IMR-90 (cell line): ENCODE results near the gene GNG11. TPM values are rescaled to one million over a fixed set of nuclear protein-coding genes. Genes with fewer than 3 reads are reported as not detected.

ENCODE experiments used
- ATAC-seq: fragments of 200-7000 bp; cut with Tn5 transposase; 2 replicates; pipeline ENCODE4 v1.9.1; 2020; ENCODE audit warnings: low read depth, mild to moderate bottlenecking, moderate library complexity
- BruUV-seq: library from RNA; stranded (reverse); fragments of 400-500 nt; replicated peaks from 2 replicates; lab custom pipeline; 2021; lab: Mats Ljungman, UMichigan
- CTCF ChIA-PET: fragments of 300-600 bp; formaldehyde crosslinking; extraction: SDS; loops from one replicate; lab custom pipeline; 2021; ENCODE audit warnings: antibody characterized with exemption; lab: Yijun Ruan, JAX
- POLR2A ChIA-PET: fragments of 300-600 bp; sonication (Branson Sonifier 250); formaldehyde crosslinking; loops from one replicate; lab custom pipeline; 2022; ENCODE audit warnings: antibody characterized with exemption; ENCODE audit not compliant: unreplicated experiment; lab: Charles Lee
- DNase-seq: peaks from one replicate; pipeline ENCODE4 v3.0.0; 2013
- H2AFZ ChIP-seq: replicated peaks from 2 replicates; pipeline ENCODE3; 2013; ENCODE audit warnings: low read length, mild to moderate bottlenecking; ENCODE audit not compliant: poor library complexity
- H2AK5ac ChIP-seq: 2 replicates; pipeline ENCODE4 v1.6.1; 2013; ENCODE audit warnings: low read depth, low read length, inconsistent platforms
- H2AK9ac ChIP-seq: replicated peaks from 2 replicates; pipeline ENCODE3; 2013; ENCODE audit warnings: mild to moderate bottlenecking, low read depth, low read length, moderate library complexity; ENCODE audit not compliant: poor library complexity
- H2BK120ac ChIP-seq: 2 replicates; pipeline ENCODE4 v1.6.1; 2013; ENCODE audit warnings: low read depth, low read length, inconsistent platforms
- H2BK15ac ChIP-seq: 3 replicates; pipeline ENCODE4 v1.6.1; 2013; ENCODE audit warnings: low read depth, low read length, inconsistent platforms
- H2BK20ac ChIP-seq: 2 replicates; pipeline ENCODE4 v1.6.1; 2013; ENCODE audit warnings: low read depth, mild to moderate bottlenecking, inconsistent platforms, low read length, moderate library complexity
- H2BK5ac ChIP-seq: 2 replicates; pipeline ENCODE4 v1.6.1; 2013; ENCODE audit warnings: mild to moderate bottlenecking, low read depth, low read length, inconsistent platforms; ENCODE audit not compliant: poor library complexity, severe bottlenecking
- H3K14ac ChIP-seq: replicated peaks from 2 replicates; pipeline ENCODE4 v1.6.1; 2013; ENCODE audit warnings: low read depth, low read length, inconsistent platforms
- H3K18ac ChIP-seq: 2 replicates; pipeline ENCODE4 v1.6.1; 2013; ENCODE audit warnings: low read depth, low read length, control low read depth
- H3K23ac ChIP-seq: 2 replicates; pipeline ENCODE4 v1.6.1; 2013; ENCODE audit warnings: low read depth, low read length, inconsistent platforms
- H3K27ac ChIP-seq: 2 replicates; pipeline ENCODE4 v1.5.1; 2013; ENCODE audit warnings: mild to moderate bottlenecking, control low read depth, low read length; ENCODE audit not compliant: insufficient read depth
- H3K27me3 ChIP-seq: 2 replicates; pipeline ENCODE4 v1.6.1; 2013; ENCODE audit warnings: low read length; ENCODE audit not compliant: control insufficient read depth, insufficient read depth
- H3K36me3 ChIP-seq: 2 replicates; pipeline ENCODE4 v1.6.1; 2013; ENCODE audit warnings: low read length, mixed read lengths; ENCODE audit not compliant: control insufficient read depth, insufficient read depth
- H3K4ac ChIP-seq: 2 replicates; pipeline ENCODE4 v1.6.1; 2013; ENCODE audit warnings: low read depth, low read length, inconsistent platforms
- H3K4me1 ChIP-seq: 2 replicates; pipeline ENCODE4 v1.6.1; 2013; ENCODE audit warnings: low read length, mixed read lengths; ENCODE audit not compliant: control insufficient read depth, insufficient read depth
- H3K4me2 ChIP-seq: 2 replicates; pipeline ENCODE4 v1.6.1; 2013; ENCODE audit warnings: low read depth, mild to moderate bottlenecking, control low read depth, low read length, moderate library complexity
- H3K4me3 ChIP-seq: 2 replicates; pipeline ENCODE4 v1.5.1; 2013; ENCODE audit warnings: low read depth, mild to moderate bottlenecking, control low read depth, low read length, moderate library complexity; ENCODE audit not compliant: insufficient read depth
- H3K56ac ChIP-seq: 2 replicates; pipeline ENCODE4 v1.6.1; 2013; ENCODE audit warnings: low read length, inconsistent platforms; ENCODE audit not compliant: insufficient read depth; ENCODE audit errors: extremely low read depth
- H3K79me1 ChIP-seq, 2 experiments: 2 replicates each; pipeline ENCODE4 v1.6.1; 2013; ENCODE audit warnings: low read length in 2 of 2, inconsistent platforms in 1 of 2, low read depth in 1 of 2
- H3K9ac ChIP-seq: 2 replicates; pipeline ENCODE4 v1.6.1; 2013; ENCODE audit warnings: low read depth, low read length, control low read depth
- H3K9me1 ChIP-seq: 2 replicates; pipeline ENCODE4 v1.6.1; 2013; ENCODE audit warnings: low read length, inconsistent platforms; ENCODE audit not compliant: insufficient read depth
- H3K9me3 ChIP-seq: 2 replicates; pipeline ENCODE4 v1.6.1; 2013; ENCODE audit warnings: low read length; ENCODE audit not compliant: control insufficient read depth, insufficient read depth
- H4K20me1 ChIP-seq: 2 replicates; pipeline ENCODE4 v1.6.1; 2013; ENCODE audit warnings: low read length, inconsistent platforms; ENCODE audit not compliant: insufficient read depth
- H4K5ac ChIP-seq: 2 replicates; pipeline ENCODE4 v1.6.1; 2013; ENCODE audit warnings: mild to moderate bottlenecking, low read depth, low read length, control low read depth
- H4K8ac ChIP-seq, 2 experiments: 2 replicates each; pipeline ENCODE4 v1.6.1; 2013; ENCODE audit warnings: low read depth in 2 of 2, low read length in 2 of 2, control low read depth in 1 of 2, inconsistent platforms in 1 of 2
- H4K91ac ChIP-seq: 2 replicates; pipeline ENCODE4 v1.6.1; 2013; ENCODE audit warnings: low read depth, low read length, inconsistent platforms; ENCODE audit not compliant: insufficient read depth
- CEBPB ChIP-seq: IDR thresholded peaks from 2 replicates; pipeline ENCODE4 v1.6.1; 2012; ENCODE audit warnings: low read depth, low read length, improper control_type of control experiment
- MAFK ChIP-seq: IDR thresholded peaks from 2 replicates; pipeline ENCODE4 v1.6.1; 2012; ENCODE audit warnings: low read depth, low read length, improper control_type of control experiment
- MAZ ChIP-seq: IDR thresholded peaks from 2 replicates; pipeline ENCODE4 v1.6.1; 2012; ENCODE audit warnings: low read depth, mild to moderate bottlenecking, low read length, improper control_type of control experiment, moderate library complexity, borderline replicate concordance
- RCOR1 ChIP-seq: IDR thresholded peaks from 2 replicates; pipeline ENCODE4 v1.6.1; 2012; ENCODE audit warnings: mild to moderate bottlenecking, low read length, improper control_type of control experiment; ENCODE audit not compliant: insufficient replicate concordance
- RFX5 ChIP-seq: IDR thresholded peaks from 2 replicates; pipeline ENCODE4 v1.8.0; 2012; ENCODE audit warnings: low read depth, mild to moderate bottlenecking, low read length, moderate library complexity
- WGBS, 2 experiments: methylation state at CpG; one replicate each; pipeline versions ENCODE4 v1.1.5 to v1.1.7; 2013; ENCODE audit warnings: missing lambda C conversion rate in 2 of 2; ENCODE audit not compliant: insufficient read length in 1 of 2; ENCODE audit errors: extremely low coverage in 2 of 2; 5-methylcytosine and 5-hydroxymethylcytosine counted together
- dilution Hi-C: fragments of 300-500 bp; cut with HindIII; formaldehyde crosslinking; loops from one replicate; pipeline ENCODE4 v1.14.3; 2018; ENCODE audit warnings: low sequenced_read_pairs; ENCODE audit not compliant: unreplicated experiment
- in situ Hi-C: fragments of 300-500 bp; cut with MboI; formaldehyde crosslinking; loops from 3 replicates; pipeline ENCODE4 v1.14.3; 2019; ENCODE audit warnings: low sequenced_read_pairs, inconsistent platforms, mixed read lengths
- intact Hi-C: fragments of 100-400 bp; cut with micrococcal nuclease; formaldehyde crosslinking; loops from 2 replicates; pipeline ENCODE4 v1.10.0; 2022
- polyA plus RNA-seq, 3 experiments: library from polyadenylated mRNA; depleted of rRNA; stranded (reverse); fragments of >200 nt; gene quantifications; 2 replicates each; pipeline ENCODE4 v1.2.3, GENCODE V29; 2012; ENCODE audit warnings: low replicate concordance in 1 of 3
- total RNA-seq: library from RNA; depleted of rRNA; stranded (reverse); fragments of >200 nt; gene quantifications from 2 replicates; pipeline ENCODE4 v1.2.3, GENCODE V29; 2012
- TF ChIP-seq, protein P1 (sequence below): fragments of 150-350 bp; IDR thresholded peaks from 2 replicates; pipeline ENCODE4 v1.6.1; 2016; ENCODE audit warnings: low read depth, mild to moderate bottlenecking, low read length, moderate library complexity, borderline replicate concordance

GNG11 gene
- total and polyA plus RNA-seq, 2 of the 4 experiments (the other 2 are of a cell fraction): 6.1 to 10.5 TPM

- no peaks in the 10 kb centered on the region for H3K27me3 ChIP-seq
- no peaks in the 10 kb centered on the region for H3K9me3 ChIP-seq
- no peak overlapping the region for H3K14ac ChIP-seq
- no peak overlapping the region for H3K56ac ChIP-seq
- intact Hi-C loops (no loop called here), in situ Hi-C loops (no loop called here), dilution Hi-C loops (no loop called here)
- H3K4me2 ChIP-seq: no peak overlapping the region
- no TSS peak for BruUV-seq
- H3K4me3 ChIP-seq: no peak overlapping the region
- ATAC-seq (peak; percentile 77), DNase-seq (peak; percentile 73)
- H2BK120ac ChIP-seq: peak overlapping the region; percentile 92; the same call in 1 of the 2 replicates
- H3K9ac ChIP-seq: no peak overlapping the region
- no peak overlapping the region for H2AK5ac ChIP-seq
- H2BK5ac ChIP-seq: peak overlapping the region; percentile 98
- H4K8ac ChIP-seq: peak overlapping the region in 1 of 2 experiments; percentile 62; a peak in 1 of 4 replicates
- no peak overlapping the region for H3K27ac ChIP-seq
- no peak overlapping the region for H4K5ac ChIP-seq
- ChIA-PET CTCF (interaction anchor here (0.7 to 1.4 kb wide), 4 partner anchors 9 to 494 kb away, joined by 3 to 6 read pairs (median 3); no protein-coding TSS in a partner anchor), POLR2A (interaction anchor here (1.1 kb wide), 1 partner anchor 20 kb away, joined by 3 read pairs; the partner anchor contains the start of gene GNG11)
- H2BK20ac ChIP-seq: no peak overlapping the region
- H4K91ac ChIP-seq: no peak overlapping the region
- H2BK15ac ChIP-seq: no peak overlapping the region; the same call in 2 of the 3 replicates
- H2AFZ ChIP-seq: no peak overlapping the region
- H3K36me3 ChIP-seq: no peaks in the 10 kb centered on the region
- no peak overlapping the region for H3K18ac ChIP-seq
- peaks cover 10% of the 10 kb centered on the region for H3K9me1 ChIP-seq
- H3K4ac ChIP-seq: peak overlapping the region; percentile 87; the same call in 1 of the 2 replicates
- 0% methylated on average over 2 of the region's 2 CpGs; no CpG with 5 or more reads in 1 of the 2 experiments for WGBS, 2 experiments
- TF ChIP-seq RCOR1 (no peak), RFX5 (no peak), MAFK (no peak), CEBPB (no peak), MAZ (no peak)
- TF ChIP-seq, protein P1, sequence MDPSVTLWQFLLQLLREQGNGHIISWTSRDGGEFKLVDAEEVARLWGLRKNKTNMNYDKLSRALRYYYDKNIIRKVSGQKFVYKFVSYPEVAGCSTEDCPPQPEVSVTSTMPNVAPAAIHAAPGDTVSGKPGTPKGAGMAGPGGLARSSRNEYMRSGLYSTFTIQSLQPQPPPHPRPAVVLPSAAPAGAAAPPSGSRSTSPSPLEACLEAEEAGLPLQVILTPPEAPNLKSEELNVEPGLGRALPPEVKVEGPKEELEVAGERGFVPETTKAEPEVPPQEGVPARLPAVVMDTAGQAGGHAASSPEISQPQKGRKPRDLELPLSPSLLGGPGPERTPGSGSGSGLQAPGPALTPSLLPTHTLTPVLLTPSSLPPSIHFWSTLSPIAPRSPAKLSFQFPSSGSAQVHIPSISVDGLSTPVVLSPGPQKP: no peak
- H3K79me1 ChIP-seq: no peaks in the 10 kb centered on the region
- no peak overlapping the region; the same call in 1 of the 2 replicates for H3K23ac ChIP-seq
- H4K20me1 ChIP-seq: no peaks in the 10 kb centered on the region
- no peak overlapping the region for H2AK9ac ChIP-seq
- H3K4me1 ChIP-seq: peaks cover 13% of the 10 kb centered on the region
These were observed 20.4 kb downstream of the GNG11 start for GRCh38 chr7:93941945-93942344.
